K562 (cell line): Measurements from ENCODE around the gene TUBB1. TPM values are rescaled to one million over a fixed set of nuclear protein-coding genes. Genes with fewer than 3 reads are reported as not detected.

Experiments
- E2F3 ChIP-seq: fragments of 250-450 bp; sonication (Bioruptor Pico); IDR thresholded peaks from 2 replicates; pipeline ENCODE4 v1.4.0; 2020; ENCODE audit warnings: mild to moderate bottlenecking
- EGR1 ChIP-seq: fragments of 450-650 bp; conservative IDR thresholded peaks from 2 replicates; pipeline ENCODE4 v1.6.1; 2017; ENCODE audit warnings: mild to moderate bottlenecking
- HMG20A ChIP-seq: fragments of 450-650 bp; formaldehyde crosslinking; conservative IDR thresholded peaks from 2 replicates; pipeline ENCODE4 v1.4.0; 2020; ENCODE audit warnings: mild to moderate bottlenecking, mixed read lengths
- HMGXB4 ChIP-seq: sonication (generic); formaldehyde crosslinking; IDR thresholded peaks from 2 replicates; pipeline ENCODE4 v1.8.1; 2023; ENCODE audit warnings: mild to moderate bottlenecking, missing genetic modification reagents
- MTA3 ChIP-seq: fragments of 450-650 bp; formaldehyde crosslinking; IDR thresholded peaks from 2 replicates; pipeline ENCODE4 v1.6.1; 2017; ENCODE audit warnings: mild to moderate bottlenecking, borderline replicate concordance
- PCBP1 ChIP-seq: fragments of 200-400 bp; formaldehyde crosslinking; IDR thresholded peaks from 2 replicates; pipeline ENCODE4 v1.6.1; 2018; ENCODE audit warnings: mild to moderate bottlenecking, low read depth, low read length; ENCODE audit not compliant: poor library complexity, severe bottlenecking
- RB1 ChIP-seq: fragments of 450-650 bp; IDR thresholded peaks from 2 replicates; pipeline ENCODE4 v1.6.1; 2017; ENCODE audit warnings: low read depth, mild to moderate bottlenecking
- RBFOX2 ChIP-seq: fragments of 200-400 bp; formaldehyde crosslinking; IDR thresholded peaks from 2 replicates; pipeline ENCODE4 v1.6.1; 2017; ENCODE audit warnings: low read depth, mild to moderate bottlenecking, low read length, moderate library complexity
- RBM22 ChIP-seq: fragments of 200-400 bp; formaldehyde crosslinking; IDR thresholded peaks from 2 replicates; pipeline ENCODE4 v1.6.1; 2018; ENCODE audit warnings: low read length, low read depth; ENCODE audit not compliant: poor library complexity, severe bottlenecking
- SIN3B ChIP-seq: fragments of 450-650 bp; IDR thresholded peaks from 2 replicates; pipeline ENCODE4 v1.6.1; 2017; ENCODE audit warnings: low read depth, mild to moderate bottlenecking, moderate library complexity
- SMAD4 ChIP-seq: fragments of 250-450 bp; sonication (Bioruptor Pico); conservative IDR thresholded peaks from 2 replicates; pipeline ENCODE4 v1.8.0; 2021; ENCODE audit warnings: inconsistent platforms, mild to moderate bottlenecking, moderate library complexity
- YY1 ChIP-seq, 3 experiments: IDR thresholded peaks; 2 replicates each; pipeline ENCODE4 v1.6.1; 2011; ENCODE audit warnings: low read length in 2 of 3, mild to moderate bottlenecking in 2 of 3, moderate library complexity in 2 of 3, borderline replicate concordance in 1 of 3, control low read depth in 1 of 3, low read depth in 1 of 3; ENCODE audit not compliant: insufficient read depth in 3 of 3, insufficient replicate concordance in 2 of 3, control insufficient read depth in 1 of 3, insufficient read length in 1 of 3; ENCODE audit errors: extremely low read depth in 1 of 3
- ZBTB7A ChIP-seq: IDR thresholded peaks from 2 replicates; pipeline ENCODE4 v1.6.1; 2011; ENCODE audit warnings: low read depth, mild to moderate bottlenecking, low read length, moderate library complexity, borderline replicate concordance; ENCODE audit not compliant: control insufficient read depth
- ZNF174 ChIP-seq: fragments of 250-450 bp; sonication (Bioruptor Pico); IDR thresholded peaks from 2 replicates; pipeline ENCODE4 v1.4.0; 2020; ENCODE audit warnings: mild to moderate bottlenecking
- ZNF282 ChIP-seq: sonication (generic); formaldehyde crosslinking; IDR thresholded peaks from 2 replicates; pipeline ENCODE4 v1.8.1; 2023; ENCODE audit warnings: missing genetic modification reagents
- polyA plus RNA-seq, 8 experiments: library from polyadenylated mRNA; depleted of rRNA in 4 of 8; stranded (reverse) in 5 of 8; unstranded in 3 of 8; fragments of >200 nt; fragmentation: Nextera tagmentation in 2 of 8; fragmentation: Illumina TruSeq in 1 of 8; extraction: Ambion mirVana in 2 of 8; extraction: Trizol in 1 of 8; gene quantifications; 2 replicates each; pipeline versions ENCODE4 v1.2.1 to v1.2.3, GENCODE V29; 2011 to 2014; ENCODE audit warnings: inconsistent platforms in 1 of 8, missing spikeins in 1 of 8
- total RNA-seq, 7 experiments: library from RNA; depleted of rRNA in 6 of 7; stranded (reverse); fragments of >200 nt in 6 of 7; fragmentation: Illumina TruSeq in 2 of 7; extraction: Trizol in 2 of 7; gene quantifications; 2 replicates each; pipeline versions ENCODE4 v1.2.1 to v1.2.3, GENCODE V29; 2011 to 2021; ENCODE audit warnings: low replicate concordance in 1 of 7
- TF ChIP-seq, protein P1 (sequence below): fragments of 250-450 bp; sonication (Bioruptor Pico); IDR thresholded peaks from 2 replicates; pipeline ENCODE4 v1.5.0; 2021
- TF ChIP-seq, protein P2 (sequence below): fragments of 450-650 bp; IDR thresholded peaks from 2 replicates; pipeline ENCODE4 v1.6.1; 2017; ENCODE audit warnings: antibody characterized with exemption, mild to moderate bottlenecking
- TF ChIP-seq, protein P3 (sequence below): fragments of 200-800 bp; sonication (Bioruptor generic); IDR thresholded peaks from 2 replicates; pipeline ENCODE4 v1.6.1; 2017; ENCODE audit warnings: missing genetic modification characterization, missing compliant biosample characterization

The TUBB1 gene
- total and polyA plus RNA-seq, 9 of the 15 experiments (the other 6 are each of a cell fraction or from before 2014, with no cell fraction given), result 1.5 to 3.9 (median 2.4) TPM

- TF ChIP-seq E2F3 (CRISPR knock-in tag) (0 out of 2 replicates have a peak, but pooled peaks have one; percentile 22), HMG20A (CRISPR knock-in tag) (no peak), HMGXB4 (peak; percentile 37; the same call in 1 of the 2 replicates), RBM22 (peak; percentile 100), MTA3 (0 out of 2 replicates have a peak, but pooled peaks have one; percentile 17), SIN3B (peak; percentile 20; the same call in 1 of the 2 replicates), ZNF174 (CRISPR knock-in tag) (no peak), EGR1 (no peak), PCBP1 (peak; percentile 47), YY1 (IDR thresholded peaks at IDR 0.05; ENCODE audit: borderline replicate concordance in 1 of 3, control insufficient read depth in 1 of 3, extremely low read depth in 1 of 3, insufficient read depth in 3 of 3, insufficient read length in 1 of 3, insufficient replicate concordance in 2 of 3, low read depth in 1 of 3, low read length in 2 of 3) (peak in 2 of 3 experiments; percentile 38 to 43), ZBTB7A (peak; percentile 42; the same call in 1 of the 2 replicates), ZNF282 (CRISPR knock-in tag) (peak; percentile 97; the same call in 1 of the 2 replicates), RBFOX2 (peak; percentile 80), SMAD4 (CRISPR knock-in tag) (peak; percentile 38), RB1 (peak; percentile 49; the same call in 1 of the 2 replicates)
- TF ChIP-seq, protein P1, sequence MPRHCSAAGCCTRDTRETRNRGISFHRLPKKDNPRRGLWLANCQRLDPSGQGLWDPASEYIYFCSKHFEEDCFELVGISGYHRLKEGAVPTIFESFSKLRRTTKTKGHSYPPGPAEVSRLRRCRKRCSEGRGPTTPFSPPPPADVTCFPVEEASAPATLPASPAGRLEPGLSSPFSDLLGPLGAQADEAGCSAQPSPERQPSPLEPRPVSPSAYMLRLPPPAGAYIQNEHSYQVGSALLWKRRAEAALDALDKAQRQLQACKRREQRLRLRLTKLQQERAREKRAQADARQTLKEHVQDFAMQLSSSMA, result no peak
- TF ChIP-seq, protein P2, sequence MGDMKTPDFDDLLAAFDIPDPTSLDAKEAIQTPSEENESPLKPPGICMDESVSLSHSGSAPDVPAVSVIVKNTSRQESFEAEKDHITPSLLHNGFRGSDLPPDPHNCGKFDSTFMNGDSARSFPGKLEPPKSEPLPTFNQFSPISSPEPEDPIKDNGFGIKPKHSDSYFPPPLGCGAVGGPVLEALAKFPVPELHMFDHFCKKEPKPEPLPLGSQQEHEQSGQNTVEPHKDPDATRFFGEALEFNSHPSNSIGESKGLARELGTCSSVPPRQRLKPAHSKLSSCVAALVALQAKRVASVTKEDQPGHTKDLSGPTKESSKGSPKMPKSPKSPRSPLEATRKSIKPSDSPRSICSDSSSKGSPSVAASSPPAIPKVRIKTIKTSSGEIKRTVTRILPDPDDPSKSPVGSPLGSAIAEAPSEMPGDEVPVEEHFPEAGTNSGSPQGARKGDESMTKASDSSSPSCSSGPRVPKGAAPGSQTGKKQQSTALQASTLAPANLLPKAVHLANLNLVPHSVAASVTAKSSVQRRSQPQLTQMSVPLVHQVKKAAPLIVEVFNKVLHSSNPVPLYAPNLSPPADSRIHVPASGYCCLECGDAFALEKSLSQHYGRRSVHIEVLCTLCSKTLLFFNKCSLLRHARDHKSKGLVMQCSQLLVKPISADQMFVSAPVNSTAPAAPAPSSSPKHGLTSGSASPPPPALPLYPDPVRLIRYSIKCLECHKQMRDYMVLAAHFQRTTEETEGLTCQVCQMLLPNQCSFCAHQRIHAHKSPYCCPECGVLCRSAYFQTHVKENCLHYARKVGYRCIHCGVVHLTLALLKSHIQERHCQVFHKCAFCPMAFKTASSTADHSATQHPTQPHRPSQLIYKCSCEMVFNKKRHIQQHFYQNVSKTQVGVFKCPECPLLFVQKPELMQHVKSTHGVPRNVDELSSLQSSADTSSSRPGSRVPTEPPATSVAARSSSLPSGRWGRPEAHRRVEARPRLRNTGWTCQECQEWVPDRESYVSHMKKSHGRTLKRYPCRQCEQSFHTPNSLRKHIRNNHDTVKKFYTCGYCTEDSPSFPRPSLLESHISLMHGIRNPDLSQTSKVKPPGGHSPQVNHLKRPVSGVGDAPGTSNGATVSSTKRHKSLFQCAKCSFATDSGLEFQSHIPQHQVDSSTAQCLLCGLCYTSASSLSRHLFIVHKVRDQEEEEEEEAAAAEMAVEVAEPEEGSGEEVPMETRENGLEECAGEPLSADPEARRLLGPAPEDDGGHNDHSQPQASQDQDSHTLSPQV, result peak; percentile 79
- TF ChIP-seq, protein P3, sequence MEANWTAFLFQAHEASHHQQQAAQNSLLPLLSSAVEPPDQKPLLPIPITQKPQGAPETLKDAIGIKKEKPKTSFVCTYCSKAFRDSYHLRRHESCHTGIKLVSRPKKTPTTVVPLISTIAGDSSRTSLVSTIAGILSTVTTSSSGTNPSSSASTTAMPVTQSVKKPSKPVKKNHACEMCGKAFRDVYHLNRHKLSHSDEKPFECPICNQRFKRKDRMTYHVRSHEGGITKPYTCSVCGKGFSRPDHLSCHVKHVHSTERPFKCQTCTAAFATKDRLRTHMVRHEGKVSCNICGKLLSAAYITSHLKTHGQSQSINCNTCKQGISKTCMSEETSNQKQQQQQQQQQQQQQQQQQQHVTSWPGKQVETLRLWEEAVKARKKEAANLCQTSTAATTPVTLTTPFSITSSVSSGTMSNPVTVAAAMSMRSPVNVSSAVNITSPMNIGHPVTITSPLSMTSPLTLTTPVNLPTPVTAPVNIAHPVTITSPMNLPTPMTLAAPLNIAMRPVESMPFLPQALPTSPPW, result peak; percentile 82
These were observed 12.2 kb upstream of the TUBB1 start, which contains the start of gene CTSZ (continued) for GRCh38 chr20:59006864-59007664.
